PC-9 (cell line): Measurements from ENCODE around the gene FHAD1.

Experiments used
- EZH2 ChIP-seq: fragments of 200-600 bp; sonication (generic); IDR thresholded peaks from 2 replicates; pipeline ENCODE4 v1.8.0; 2017; ENCODE audit warnings: antibody characterized with exemption, low read depth
- TF ChIP-seq, protein P1 (sequence below): fragments of 200-600 bp; sonication (generic); conservative IDR thresholded peaks from 2 replicates; pipeline ENCODE4 v1.6.1; 2017; ENCODE audit warnings: mixed run types, antibody characterized with exemption, mild to moderate bottlenecking, moderate library complexity

DNA sequence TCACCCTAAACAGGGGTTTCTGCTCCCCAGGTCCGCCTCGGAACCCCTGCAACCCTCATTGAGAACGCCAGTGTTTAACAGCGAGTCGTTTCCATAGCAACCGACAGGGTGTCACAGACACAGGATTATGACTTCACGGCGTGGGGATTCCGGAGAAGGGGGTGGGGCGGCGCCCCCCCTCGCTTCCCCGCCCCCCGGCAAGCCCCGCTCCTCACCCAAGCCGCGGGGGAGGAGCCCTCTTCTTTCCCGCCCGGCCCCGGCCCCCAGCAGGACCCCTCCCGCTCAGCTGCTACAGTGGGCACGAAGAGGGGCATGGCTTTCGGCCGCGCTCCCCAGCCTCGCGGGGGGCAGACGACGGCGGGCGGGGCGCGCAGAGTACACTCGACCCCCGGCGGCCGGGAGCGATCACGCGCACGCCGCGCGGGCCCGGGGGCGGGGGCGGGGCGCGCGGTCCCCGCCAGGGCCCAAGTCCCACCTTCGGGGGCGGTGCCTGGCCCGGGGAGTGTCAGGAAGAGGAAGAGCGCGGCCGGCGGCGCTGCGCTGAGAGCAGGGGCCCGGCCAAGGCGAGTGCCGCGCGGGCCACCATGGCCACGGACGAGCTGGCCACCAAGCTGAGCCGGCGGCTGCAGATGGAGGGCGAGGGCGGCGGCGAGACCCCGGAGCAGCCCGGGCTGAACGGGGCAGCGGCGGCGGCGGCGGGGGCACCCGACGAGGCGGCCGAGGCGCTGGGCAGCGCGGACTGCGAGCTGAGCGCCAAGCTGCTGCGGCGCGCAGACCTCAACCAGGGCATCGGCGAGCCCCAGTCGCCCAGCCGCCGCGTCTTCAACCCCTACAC, 162.6 kb downstream of the FHAD1 start, which contains the start of gene EFHD2:
- TF ChIP-seq, protein P1, sequence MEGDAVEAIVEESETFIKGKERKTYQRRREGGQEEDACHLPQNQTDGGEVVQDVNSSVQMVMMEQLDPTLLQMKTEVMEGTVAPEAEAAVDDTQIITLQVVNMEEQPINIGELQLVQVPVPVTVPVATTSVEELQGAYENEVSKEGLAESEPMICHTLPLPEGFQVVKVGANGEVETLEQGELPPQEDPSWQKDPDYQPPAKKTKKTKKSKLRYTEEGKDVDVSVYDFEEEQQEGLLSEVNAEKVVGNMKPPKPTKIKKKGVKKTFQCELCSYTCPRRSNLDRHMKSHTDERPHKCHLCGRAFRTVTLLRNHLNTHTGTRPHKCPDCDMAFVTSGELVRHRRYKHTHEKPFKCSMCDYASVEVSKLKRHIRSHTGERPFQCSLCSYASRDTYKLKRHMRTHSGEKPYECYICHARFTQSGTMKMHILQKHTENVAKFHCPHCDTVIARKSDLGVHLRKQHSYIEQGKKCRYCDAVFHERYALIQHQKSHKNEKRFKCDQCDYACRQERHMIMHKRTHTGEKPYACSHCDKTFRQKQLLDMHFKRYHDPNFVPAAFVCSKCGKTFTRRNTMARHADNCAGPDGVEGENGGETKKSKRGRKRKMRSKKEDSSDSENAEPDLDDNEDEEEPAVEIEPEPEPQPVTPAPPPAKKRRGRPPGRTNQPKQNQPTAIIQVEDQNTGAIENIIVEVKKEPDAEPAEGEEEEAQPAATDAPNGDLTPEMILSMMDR, result no peak
- TF ChIP-seq EZH2, result no peak
